GM19025 (cell line): ENCODE results near the gene MORC1.

Experiments used
- ATAC-seq: cut with Tn5 transposase; IDR thresholded peaks from one replicate; pipeline ENCODE4 v1.9.1; 2021; ENCODE audit warnings: mild to moderate bottlenecking, low read depth, moderate library complexity; ENCODE audit not compliant: unreplicated experiment

MORC1 gene

GRCh38 chr3:108947855-108948254 lies 170.1 kb downstream of the MORC1 start:
- ATAC-seq = no peak

GRCh38 chr3:108946292-108947285 lies 171.3 kb downstream of the MORC1 start:
- ATAC-seq = no peak

GRCh38 chr3:108940568-108941263 lies 177.2 kb downstream of the MORC1 start:
- no peak for ATAC-seq

GRCh38 chr3:108940166-108940565 lies 177.8 kb downstream of the MORC1 start:
- ATAC-seq = no peak

GRCh38 chr3:108936924-108937689 lies 180.8 kb downstream of the MORC1 start:
- no peak for ATAC-seq

- ATAC-seq = no peak
These were observed 186.9 kb downstream of the MORC1 start for GRCh38 chr3:108931035-108931434.

- ATAC-seq = no peak
These were observed 199.1 kb downstream of the MORC1 start for GRCh38 chr3:108918866-108919265.

GRCh38 chr3:108914774-108915641 lies 202.9 kb downstream of the MORC1 start:
- ATAC-seq = peak; percentile 80

GRCh38 chr3:108909799-108910198 lies 208.1 kb downstream of the MORC1 start:
- no peak for ATAC-seq
